Limb (tissue), 2 donors: ENCODE results near the gene RP9.

ENCODE experiments used
- DNase-seq, 2 donors: peaks; one replicate each; pipeline ENCODE4 v3.0.0-alpha.2; 2016; ENCODE audit errors: extremely low spot score in 2 of 2

RP9 gene

DNA sequence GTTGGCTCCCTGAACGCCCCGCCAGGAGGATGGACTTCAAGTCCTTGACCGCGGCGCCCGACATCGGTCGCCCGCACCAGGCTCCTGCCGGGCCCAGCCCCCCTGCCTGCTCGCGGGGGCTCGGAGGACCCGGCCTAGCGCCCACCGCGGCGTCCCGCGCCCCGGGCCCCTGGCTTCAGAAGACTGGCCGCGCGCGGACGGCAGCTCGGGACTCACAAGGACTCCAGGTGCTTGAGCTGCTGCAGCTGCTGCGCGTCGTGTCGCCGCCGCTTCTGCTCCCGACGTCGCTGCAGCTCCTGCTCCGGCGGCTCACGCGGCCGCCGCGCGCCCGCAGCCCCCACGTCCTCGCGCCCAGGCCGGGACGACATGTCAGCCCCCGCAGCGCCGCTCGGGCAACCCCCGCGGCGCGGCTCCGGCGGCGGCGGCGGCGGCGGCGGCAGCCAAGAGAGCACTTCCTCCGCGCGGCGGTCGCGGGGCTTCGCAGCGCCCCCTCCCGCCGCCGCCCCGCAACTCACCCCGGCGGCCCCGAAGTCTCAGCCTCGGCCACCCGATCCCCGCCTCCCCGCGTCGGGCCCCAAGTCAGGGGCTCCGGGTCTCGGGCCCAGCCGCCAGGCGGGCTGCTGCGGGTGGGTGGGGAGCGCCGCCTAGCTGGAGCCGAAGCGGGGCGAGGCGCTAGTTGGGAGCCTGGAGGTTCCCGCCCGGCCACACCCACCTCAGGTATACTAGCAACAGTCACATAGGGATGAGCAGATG is at the start of gene RP9:
Gene RP9, minus strand, starts transcription at position 400 of the 753 bp plus-strand sequence. Its CDS starts 32 bp downstream, at position 368.
- DNase-seq, result peak; percentile 83 to 91

DNA sequence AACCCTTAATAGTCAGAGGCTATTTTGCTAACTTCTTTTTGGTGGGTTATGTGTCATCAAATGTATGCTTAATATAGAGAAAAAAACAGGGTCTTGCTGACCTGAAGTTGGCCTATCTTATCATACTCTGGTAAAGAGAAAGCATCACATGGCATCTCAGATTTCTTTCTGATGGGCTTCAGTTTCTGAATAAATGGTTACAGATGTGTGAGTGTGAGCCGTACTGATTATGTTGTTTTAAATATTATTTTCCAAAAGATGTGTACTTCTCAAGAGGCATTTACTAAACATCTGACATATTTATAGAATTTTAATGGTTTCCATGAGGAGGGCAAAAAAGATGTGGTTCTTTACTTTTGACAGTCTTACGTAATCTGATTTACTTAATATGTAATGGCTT is 48.6 kb upstream of the RP9 start:
- DNase-seq, result no peak

DNA sequence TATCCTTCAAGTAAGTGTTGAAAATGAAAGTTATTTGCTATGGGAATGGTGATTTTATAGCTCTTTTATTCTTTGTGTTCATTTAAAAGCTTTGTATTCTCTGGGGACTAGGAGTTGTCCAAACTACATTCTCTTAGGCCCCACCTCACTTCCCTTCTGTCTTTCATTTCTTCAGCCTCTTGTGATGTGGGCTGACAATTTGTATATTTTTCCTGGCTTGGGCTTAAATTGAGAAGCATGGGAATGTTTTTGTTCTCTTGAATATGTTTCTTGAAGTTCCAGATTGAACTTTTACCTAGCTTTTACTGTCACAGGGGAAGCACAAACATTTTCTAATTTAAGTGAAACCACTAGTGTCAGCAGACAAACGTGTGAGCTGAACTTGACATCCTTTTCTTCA is 48.1 kb upstream of the RP9 start:
- peak in 1 of 2 donors; percentile 8 for DNase-seq

DNA sequence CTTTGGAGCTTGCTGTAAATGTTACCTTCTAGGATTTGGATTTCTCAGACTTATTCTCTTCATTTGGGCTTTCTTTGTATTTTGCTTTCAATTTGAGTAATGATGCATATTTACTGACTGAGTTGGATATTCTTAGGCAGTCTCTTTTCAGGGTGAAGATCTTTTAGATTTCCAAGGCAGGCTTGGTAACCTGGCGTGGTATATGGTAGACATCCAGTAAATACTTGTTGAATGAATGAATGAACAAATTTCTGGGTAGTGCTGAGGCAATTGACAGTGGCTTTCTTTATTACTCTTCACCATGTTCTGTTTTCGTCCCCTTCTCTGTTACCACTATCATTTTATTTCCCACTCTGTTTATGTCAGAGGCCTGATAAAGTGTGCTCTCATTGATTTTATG is 47.2 kb upstream of the RP9 start:
- DNase-seq, result no peak

GRCh38 chr7:33155811-33156210 is 46.6 kb upstream of the RP9 start:
- DNase-seq, result no peak

DNA sequence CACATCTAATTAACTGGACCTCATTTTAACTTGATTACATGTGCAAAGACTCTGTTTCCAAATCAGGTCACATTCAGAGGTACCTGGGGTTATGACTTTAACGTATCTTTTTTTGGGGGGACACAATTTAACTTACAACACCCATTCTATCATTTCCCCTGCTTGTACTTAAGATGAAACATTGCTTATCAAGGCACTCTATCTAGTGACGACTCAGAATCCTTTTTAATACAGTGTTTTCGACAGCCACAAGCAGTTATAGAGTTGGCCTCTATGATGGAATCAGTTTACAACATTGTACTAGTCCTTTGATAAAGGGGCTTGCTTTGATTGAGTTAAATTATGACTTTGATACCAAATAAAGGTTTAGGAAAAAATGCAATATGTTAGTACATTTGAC is 42.9 kb upstream of the RP9 start:
- DNase-seq, result no peak

GRCh38 chr7:33145156-33145555 is 36.0 kb upstream of the RP9 start:
- DNase-seq, result no peak

DNA sequence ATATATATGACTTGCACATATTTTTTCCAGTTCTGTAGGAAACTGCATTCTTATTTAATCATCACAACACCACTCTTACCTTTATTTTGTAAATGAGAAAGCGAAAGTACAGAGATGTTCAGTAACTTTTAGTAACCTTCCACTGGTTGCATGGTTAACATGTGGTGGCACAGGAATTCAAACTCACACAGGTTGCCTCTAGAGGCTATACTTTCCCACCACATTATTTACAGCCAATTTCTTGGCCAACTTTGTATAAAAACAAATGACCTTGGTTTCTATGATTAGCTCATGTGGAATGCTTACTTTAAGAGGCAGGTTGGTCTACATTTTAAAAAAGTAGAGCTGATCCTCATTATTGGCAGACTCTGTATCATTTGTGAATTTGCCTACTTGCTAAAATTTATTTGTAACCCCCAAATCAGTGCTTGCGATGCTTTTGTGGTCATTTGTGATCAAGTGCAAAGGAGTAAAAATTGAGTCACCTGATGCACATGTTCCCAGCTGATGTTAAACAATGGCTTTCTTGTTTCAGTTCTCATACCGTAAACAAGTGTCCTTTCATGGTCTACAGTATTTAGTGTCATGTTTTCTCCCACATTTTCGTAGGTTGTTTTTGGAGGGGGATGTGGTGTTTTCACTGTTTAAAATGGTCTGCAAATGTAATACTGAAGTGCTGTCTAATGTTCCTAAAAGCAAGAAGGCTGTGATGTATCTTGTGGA is 35.0 kb upstream of the RP9 start:
- no peak for DNase-seq

DNA sequence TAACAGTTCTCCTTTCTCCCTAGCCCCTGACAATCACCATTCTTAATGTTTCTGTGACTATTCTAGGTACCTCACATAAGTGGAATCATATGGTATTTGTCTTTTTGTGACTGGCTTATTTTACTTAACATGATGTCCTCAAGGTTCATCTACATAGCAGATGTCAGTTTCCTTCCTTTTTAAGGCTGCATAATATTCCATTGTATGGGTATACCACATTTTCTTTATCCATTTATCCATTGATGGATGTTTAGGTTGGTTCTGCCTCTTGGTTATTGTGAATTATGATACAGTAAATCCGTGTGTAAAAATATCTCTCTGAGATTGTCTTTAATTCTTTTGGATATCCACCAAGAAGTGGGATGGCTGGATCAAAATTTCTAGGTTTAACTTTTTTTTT is 33.4 kb upstream of the RP9 start:
- DNase-seq, result no peak

DNA sequence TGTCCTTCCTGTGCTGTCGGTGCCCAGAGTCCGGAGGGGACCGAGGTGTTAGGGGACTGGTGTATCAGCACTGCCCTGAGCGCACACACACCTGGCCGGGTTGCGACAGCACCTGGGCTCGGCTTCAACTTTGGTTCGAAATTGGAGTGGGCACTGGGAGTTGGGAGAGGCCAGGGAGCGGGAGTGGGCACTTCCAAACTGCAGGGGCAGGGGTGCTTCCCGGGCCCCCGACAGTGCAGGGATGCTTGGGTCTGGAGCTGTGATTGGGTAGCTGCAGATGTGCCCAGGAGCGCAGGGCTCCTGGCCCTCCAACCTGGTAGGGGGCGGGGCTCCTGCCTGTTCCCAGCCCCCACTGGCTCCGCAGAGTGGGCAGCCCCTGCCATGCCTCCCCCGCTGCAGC is 27.9 kb upstream of the RP9 start:
- no peak for DNase-seq

DNA sequence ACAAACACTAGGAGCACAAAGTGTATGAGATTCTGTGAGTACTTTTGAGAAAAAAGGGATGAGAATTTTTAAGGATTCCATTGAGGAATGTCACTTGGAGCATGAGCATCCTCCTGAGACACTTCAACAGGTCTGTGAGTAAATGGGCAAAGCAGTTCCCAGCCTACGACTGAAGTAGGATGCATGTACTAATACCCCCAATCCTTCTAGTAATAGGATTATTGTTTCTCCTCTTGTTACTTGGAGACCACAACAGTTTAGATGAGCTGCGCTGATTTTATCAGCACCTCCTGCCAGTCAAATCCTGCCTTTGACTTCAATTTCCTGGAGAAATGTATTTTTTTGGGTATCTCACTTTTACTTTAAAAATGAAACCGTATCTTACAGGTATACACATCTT is 21.0 kb upstream of the RP9 start:
- no peak for DNase-seq

GRCh38 chr7:33129806-33130153 is 20.6 kb upstream of the RP9 start:
- DNase-seq, result no peak

GRCh38 chr7:33128990-33129805 is 20.0 kb upstream of the RP9 start, which contains the start of gene BBS9:
TSS of gene BBS9 (plus strand) at chr7:33129564. CDS start at chr7:33146253, 16,689 bp downstream.
- peak; percentile 93 to 98 for DNase-seq

DNA sequence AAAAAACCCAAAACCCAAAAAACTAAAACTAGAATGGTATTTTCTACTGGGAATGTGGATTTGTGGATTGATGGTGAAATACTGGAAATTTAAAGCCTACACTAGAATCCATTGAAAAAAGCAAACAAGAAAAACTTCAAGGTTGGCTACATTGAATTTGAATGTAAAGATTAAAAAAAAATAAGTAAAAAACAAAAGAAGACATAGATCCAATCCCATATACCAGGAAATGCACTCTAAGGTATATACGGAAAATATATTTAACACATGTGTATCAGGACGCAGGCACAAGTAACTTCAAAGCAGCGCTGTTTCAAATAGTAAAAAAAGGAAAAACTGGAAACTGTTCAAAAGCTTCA is 19.4 kb upstream of the RP9 start:
- no peak for DNase-seq

DNA sequence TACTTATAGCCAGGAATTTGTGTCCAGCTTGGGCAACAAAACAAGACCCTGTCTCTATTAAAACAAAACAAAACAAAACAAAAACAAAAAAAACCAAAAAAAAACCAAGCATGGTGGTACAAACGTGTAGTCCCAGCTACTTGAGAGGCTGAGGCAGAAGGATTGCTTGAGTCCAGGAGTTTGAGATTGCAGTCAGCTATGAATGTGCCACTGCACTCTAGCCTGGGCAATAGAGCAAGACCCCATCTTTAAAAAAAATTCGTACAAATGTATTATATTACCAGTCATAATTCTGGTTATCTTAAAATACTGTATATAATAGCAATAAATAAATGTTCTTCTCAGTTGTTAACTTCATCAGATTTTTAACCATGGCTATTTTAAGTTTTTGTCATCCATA is 17.9 kb upstream of the RP9 start:
- DNase-seq, result no peak

GRCh38 chr7:33118383-33118782 is 9.2 kb upstream of the RP9 start:
- no peak for DNase-seq

DNA sequence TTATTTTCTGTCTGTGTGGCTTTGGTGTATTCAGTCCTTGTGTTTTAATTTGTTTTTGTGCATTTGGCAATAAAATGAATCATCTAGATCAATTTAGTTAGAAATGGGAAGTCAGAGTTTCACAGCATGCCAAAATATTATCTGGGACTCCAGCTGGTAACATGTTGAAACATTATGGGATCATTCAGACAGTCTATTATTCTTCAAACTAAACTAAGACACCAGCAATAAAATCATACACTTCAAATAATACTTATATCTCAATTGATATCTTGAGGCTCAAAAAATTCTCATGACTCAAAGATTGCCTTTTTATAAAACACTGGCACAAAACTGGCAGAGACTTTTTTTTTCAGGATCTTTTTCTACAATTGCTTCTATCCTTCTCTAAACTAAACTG is 5.8 kb upstream of the RP9 start:
- no peak for DNase-seq

- DNase-seq, result no peak
These were observed 2.4 kb upstream of the RP9 start for GRCh38 chr7:33111614-33112013.

- no peak for DNase-seq
These were observed 594 bp upstream of the RP9 start for GRCh38 chr7:33109758-33110238.

- DNase-seq, result peak in 1 of 2 donors; percentile 38
These were observed 625 bp downstream of the RP9 start for GRCh38 chr7:33108554-33109004.

- peak; percentile 45 to 60 for DNase-seq
These were observed 1.8 kb downstream of the RP9 start for GRCh38 chr7:33107136-33108066.
